ENCODE results near the gene CCDC61. TPM values are rescaled to one million over a fixed set of nuclear protein-coding genes. Genes with fewer than 3 reads are reported as not detected.

The CCDC61 gene
- total RNA-seq, 2 experiments from 2014 or later: 4.9 to 6.6 TPM

DNA sequence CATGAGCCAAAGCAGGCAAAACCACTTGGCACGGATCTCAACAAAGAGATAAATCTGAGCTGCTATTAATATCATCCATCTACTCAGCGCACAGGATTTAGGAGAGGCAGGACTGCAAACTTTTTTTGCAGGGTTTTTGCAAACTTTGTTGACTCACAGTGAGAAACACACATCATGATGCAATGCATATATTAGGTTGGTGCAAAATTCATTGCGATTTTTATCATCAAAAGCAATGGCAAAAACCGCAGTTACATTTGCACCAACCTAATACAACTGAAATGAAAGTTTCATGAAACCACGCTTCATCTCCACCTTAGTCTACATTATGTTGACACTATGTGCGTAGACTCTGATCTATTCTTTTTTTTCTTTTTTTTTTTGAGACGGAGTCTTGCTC lies 17.1 kb upstream of the CCDC61 start:
- H3K4me3 ChIP-seq (ENCODE audit: low read length): no peak overlapping the region
- no peak for DNase-seq
- Mint-ChIP-seq H3K4me1 (ENCODE audit: low read depth) (no peaks in the 10 kb centered on the region), H3K27me3 (peaks cover 72% of the 10 kb centered on the region), H3K4me3 (no peak overlapping the region), H3K27ac (no peak overlapping the region), H3K9me3 (no peaks in the 10 kb centered on the region), H3K36me3 (ENCODE audit: low read depth) (no peaks in the 10 kb centered on the region)
- no peak for ATAC-seq (ENCODE audit: poor library complexity)
- peaks cover 0 to 6% of the 10 kb centered on the region in 2 experiments for H3K9me3 ChIP-seq (ENCODE audit: control insufficient read depth in 1 of 2, insufficient read depth in 1 of 2, low read length in 2 of 2)
- H3K4me1 ChIP-seq (ENCODE audit: insufficient read depth, low read length): peaks cover 6% of the 10 kb centered on the region
- ChIA-PET POLR2A (no interaction called here), CTCF (no interaction called here)
- TF ChIP-seq, protein P1, sequence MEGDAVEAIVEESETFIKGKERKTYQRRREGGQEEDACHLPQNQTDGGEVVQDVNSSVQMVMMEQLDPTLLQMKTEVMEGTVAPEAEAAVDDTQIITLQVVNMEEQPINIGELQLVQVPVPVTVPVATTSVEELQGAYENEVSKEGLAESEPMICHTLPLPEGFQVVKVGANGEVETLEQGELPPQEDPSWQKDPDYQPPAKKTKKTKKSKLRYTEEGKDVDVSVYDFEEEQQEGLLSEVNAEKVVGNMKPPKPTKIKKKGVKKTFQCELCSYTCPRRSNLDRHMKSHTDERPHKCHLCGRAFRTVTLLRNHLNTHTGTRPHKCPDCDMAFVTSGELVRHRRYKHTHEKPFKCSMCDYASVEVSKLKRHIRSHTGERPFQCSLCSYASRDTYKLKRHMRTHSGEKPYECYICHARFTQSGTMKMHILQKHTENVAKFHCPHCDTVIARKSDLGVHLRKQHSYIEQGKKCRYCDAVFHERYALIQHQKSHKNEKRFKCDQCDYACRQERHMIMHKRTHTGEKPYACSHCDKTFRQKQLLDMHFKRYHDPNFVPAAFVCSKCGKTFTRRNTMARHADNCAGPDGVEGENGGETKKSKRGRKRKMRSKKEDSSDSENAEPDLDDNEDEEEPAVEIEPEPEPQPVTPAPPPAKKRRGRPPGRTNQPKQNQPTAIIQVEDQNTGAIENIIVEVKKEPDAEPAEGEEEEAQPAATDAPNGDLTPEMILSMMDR (IDR thresholded peaks at IDR 0.05): no peak
- no peaks in the 10 kb centered on the region for H3K36me3 ChIP-seq (ENCODE audit: insufficient read depth, low read length)
- peaks cover 25 to 30% of the 10 kb centered on the region in 2 experiments for H3K27me3 ChIP-seq (ENCODE audit: control insufficient read depth in 1 of 2, insufficient read depth in 2 of 2, low read length in 2 of 2)
- intact Hi-C loops (cut with DNase I, micrococcal nuclease): no loop called here
- no peak overlapping the region for H3K27ac ChIP-seq (ENCODE audit: low read depth in 1 of 2, low read length in 2 of 2)

DNA sequence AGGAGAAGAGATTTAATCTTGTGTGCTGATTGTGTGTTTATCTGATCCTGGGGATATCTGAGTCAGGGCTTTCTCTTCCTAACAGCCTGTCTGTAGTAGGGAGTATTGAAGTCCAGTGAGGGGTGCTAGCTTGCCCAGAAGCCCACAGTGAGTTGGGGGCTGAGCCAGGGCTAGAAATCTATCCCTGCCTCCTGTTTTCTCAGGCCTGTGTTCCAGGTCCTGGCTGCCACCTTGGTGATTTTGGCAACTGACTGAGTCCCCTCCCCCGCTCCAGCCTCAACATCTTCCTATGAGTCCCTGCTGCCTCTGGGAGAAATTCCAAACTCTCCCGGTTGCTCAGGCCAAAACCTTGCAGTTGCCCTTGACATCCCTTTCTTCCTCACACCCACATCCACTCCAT lies 13.9 kb upstream of the CCDC61 start:
- POLR2A ChIA-PET: no interaction called here
- Mint-ChIP-seq H3K36me3 (ENCODE audit: low read depth) (no peaks in the 10 kb centered on the region), H3K9me3 (peaks cover 2% of the 10 kb centered on the region), H3K27me3 (peaks cover 56% of the 10 kb centered on the region), H3K4me1 (ENCODE audit: low read depth) (no peaks in the 10 kb centered on the region), H3K27ac (no peak overlapping the region), H3K4me3 (no peak overlapping the region)
- H3K27me3 ChIP-seq (ENCODE audit: control insufficient read depth in 1 of 2, insufficient read depth in 2 of 2, low read length in 2 of 2): peaks cover 2 to 6% of the 10 kb centered on the region in 2 experiments
- DNase-seq (no peak), ATAC-seq (ENCODE audit: poor library complexity) (no peak)
- intact Hi-C loops (cut with DNase I, micrococcal nuclease): no loop called here
- H3K4me1 ChIP-seq (ENCODE audit: insufficient read depth, low read length): no peaks in the 10 kb centered on the region
- no peak overlapping the region for H3K4me3 ChIP-seq (ENCODE audit: low read length)
- no peaks in the 10 kb centered on the region for H3K9me3 ChIP-seq (ENCODE audit: control insufficient read depth in 1 of 2, insufficient read depth in 1 of 2, low read length in 2 of 2)
- no peaks in the 10 kb centered on the region for H3K36me3 ChIP-seq (ENCODE audit: insufficient read depth, low read length)
- CTCF ChIA-PET: no interaction called here
- TF ChIP-seq, protein P1 (IDR thresholded peaks at IDR 0.05): no peak
- H3K27ac ChIP-seq (ENCODE audit: low read depth in 1 of 2, low read length in 2 of 2): no peak overlapping the region

DNA sequence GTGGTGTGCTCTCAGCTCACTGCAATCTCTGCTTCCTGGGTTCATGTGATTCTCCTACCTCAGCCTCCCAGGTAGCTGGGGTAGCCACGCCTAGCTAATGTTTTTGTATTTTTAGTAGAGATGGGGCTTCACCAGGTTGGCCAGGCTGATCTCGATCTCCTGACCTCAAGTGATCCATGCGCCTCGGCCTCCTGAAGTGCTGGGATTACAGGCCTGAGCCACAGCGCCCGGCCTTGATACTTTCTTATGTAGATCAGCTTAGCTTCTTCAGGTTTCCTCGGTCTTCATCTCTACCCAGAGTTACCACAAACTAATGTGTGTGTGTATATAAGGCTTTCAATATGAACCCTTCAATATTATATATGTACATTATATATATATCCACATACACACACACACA lies 9.9 kb upstream of the CCDC61 start:
- TF ChIP-seq, protein P1 (IDR thresholded peaks at IDR 0.05): no peak
- Mint-ChIP-seq H3K4me3 (no peak overlapping the region), H3K4me1 (ENCODE audit: low read depth) (no peaks in the 10 kb centered on the region), H3K36me3 (ENCODE audit: low read depth) (no peaks in the 10 kb centered on the region), H3K9me3 (peaks cover 2% of the 10 kb centered on the region), H3K27me3 (peaks cover 39% of the 10 kb centered on the region), H3K27ac (no peak overlapping the region)
- Histone ChIP-seq H3K4me1 (ENCODE audit: insufficient read depth, low read length) (no peaks in the 10 kb centered on the region), H3K9me3 (ENCODE audit: control insufficient read depth in 1 of 2, insufficient read depth in 1 of 2, low read length in 2 of 2) (no peaks in the 10 kb centered on the region), H3K36me3 (ENCODE audit: insufficient read depth, low read length) (no peaks in the 10 kb centered on the region), H3K4me3 (ENCODE audit: low read length) (no peak overlapping the region), H3K27me3 (ENCODE audit: control insufficient read depth in 1 of 2, insufficient read depth in 2 of 2, low read length in 2 of 2) (peaks cover 0 to 5% of the 10 kb centered on the region in 2 experiments), H3K27ac (ENCODE audit: low read depth in 1 of 2, low read length in 2 of 2) (no peak overlapping the region)
- ATAC-seq (ENCODE audit: poor library complexity) (no peak), DNase-seq (no peak)
- POLR2A ChIA-PET: no interaction called here
- CTCF ChIA-PET: no interaction called here
- intact Hi-C loops (cut with DNase I, micrococcal nuclease): no loop called here
